Measurements from ENCODE around the gene TRIM67.

Gene TRIM67

DNA sequence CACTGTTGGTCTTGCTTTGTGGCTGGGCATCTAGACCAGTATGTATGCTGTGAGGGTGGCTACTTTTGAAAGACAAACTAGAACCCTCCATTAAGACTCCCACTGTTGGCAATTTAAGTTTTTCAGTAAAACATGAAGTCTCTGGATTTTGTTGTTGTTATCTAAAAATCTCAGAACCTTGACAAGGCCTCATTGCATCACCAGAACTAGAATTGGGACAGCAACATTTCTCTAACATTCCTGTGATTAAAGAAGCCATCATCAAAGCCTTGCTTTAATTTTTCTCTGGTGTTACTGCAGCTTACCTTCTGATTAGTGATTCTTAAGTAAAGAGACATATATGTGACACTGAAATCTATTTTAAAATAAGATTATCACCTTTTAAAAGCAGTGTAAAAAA, 4.5 kb downstream of the TRIM67 start:
- Histone ChIP-seq H3K27me3 (ENCODE audit: control insufficient read depth in 2 of 2, insufficient read depth in 2 of 2, low read length in 2 of 2) (peaks cover 25 to 33% of the 10 kb centered on the region in 2 donors), H3K9ac (ENCODE audit: low read depth in 1 of 2, low read length in 2 of 2) (no peak overlapping the region), H3K4me1 (ENCODE audit: control insufficient read depth in 2 of 2, insufficient read depth in 2 of 2, low read length in 2 of 2) (peaks cover 4 to 5% of the 10 kb centered on the region in 2 donors)

DNA sequence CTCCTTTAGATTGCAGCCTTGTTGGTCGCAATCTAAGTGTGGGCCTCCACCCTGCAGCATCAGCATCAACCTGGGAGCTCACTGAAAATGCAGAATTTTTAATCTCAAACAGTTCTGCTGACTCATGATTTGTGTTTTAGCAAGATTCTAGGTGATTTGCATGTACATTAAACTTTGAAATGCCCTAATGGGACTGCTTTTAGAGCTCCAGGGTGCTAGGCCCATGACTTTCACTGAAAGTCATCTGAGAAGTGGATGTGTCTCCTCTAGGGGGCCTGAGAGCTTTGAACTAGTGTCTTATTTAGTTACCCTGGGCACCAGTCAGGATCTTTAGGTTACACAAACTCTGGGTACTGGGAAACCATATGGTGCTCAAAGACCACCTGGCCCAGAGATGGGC, 9.0 kb downstream of the TRIM67 start:
- Histone ChIP-seq H3K27ac (ENCODE audit: low read depth in 2 of 2, low read length in 2 of 2) (no peak overlapping the region), H3K27me3 (ENCODE audit: control insufficient read depth in 2 of 2, insufficient read depth in 2 of 2, low read length in 2 of 2) (peaks cover 6 to 7% of the 10 kb centered on the region in 2 donors), H3K9me3 (ENCODE audit: control insufficient read depth in 2 of 2, low read length in 2 of 2) (no peaks in the 10 kb centered on the region), H3K9ac (ENCODE audit: low read depth in 1 of 2, low read length in 2 of 2) (no peak overlapping the region), H3K4me1 (ENCODE audit: control insufficient read depth in 2 of 2, insufficient read depth in 2 of 2, low read length in 2 of 2) (no peaks in the 10 kb centered on the region), H3K4me3 (ENCODE audit: low read length in 2 of 2) (no peak overlapping the region), H3K36me3 (ENCODE audit: control insufficient read depth in 2 of 2, insufficient read depth in 2 of 2, low read length in 2 of 2) (no peaks in the 10 kb centered on the region)

More for the DNA sequence above, 4.5 kb downstream of the TRIM67 start:
- Histone ChIP-seq H3K4me3 (ENCODE audit: low read length in 2 of 2) (no peak overlapping the region), H3K36me3 (ENCODE audit: control insufficient read depth in 2 of 2, insufficient read depth in 2 of 2, low read length in 2 of 2) (no peaks in the 10 kb centered on the region), H3K27ac (ENCODE audit: low read depth in 2 of 2, low read length in 2 of 2) (no peak overlapping the region), H3K9me3 (ENCODE audit: control insufficient read depth in 2 of 2, low read length in 2 of 2) (no peaks in the 10 kb centered on the region)

DNA sequence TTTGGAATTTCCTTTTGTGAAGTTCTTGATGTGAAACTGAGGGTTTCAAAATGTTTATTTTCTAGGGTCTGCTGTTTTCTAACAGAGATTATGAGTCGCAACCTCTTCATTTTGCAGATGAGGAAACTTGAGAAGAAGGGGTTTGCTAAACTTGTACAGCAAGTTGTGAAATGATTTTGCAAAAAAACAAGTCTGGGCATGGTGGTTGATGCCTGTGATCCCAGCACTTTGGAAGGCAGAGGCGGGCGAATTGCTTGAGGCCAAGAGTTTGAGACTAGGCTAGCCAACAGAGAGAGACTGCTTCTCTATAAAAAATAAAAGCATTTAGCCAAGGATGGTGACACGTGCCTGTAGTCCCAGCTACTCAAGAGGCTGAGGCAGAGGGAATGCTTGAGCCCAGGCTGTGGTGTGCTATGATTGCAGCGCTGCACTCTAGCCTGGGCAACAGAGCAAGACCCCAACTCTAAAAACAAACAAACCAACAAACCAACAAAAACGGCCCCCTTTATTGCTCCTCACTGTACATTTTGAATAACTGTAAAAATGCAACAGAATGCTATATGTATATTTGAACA, 9.9 kb downstream of the TRIM67 start:
- H3K4me1 ChIP-seq (ENCODE audit: control insufficient read depth in 2 of 2, insufficient read depth in 2 of 2, low read length in 2 of 2): no peaks in the 10 kb centered on the region
- H3K27me3 ChIP-seq (ENCODE audit: control insufficient read depth in 2 of 2, insufficient read depth in 2 of 2, low read length in 2 of 2): peaks cover 4 to 5% of the 10 kb centered on the region in 2 donors
- no peaks in the 10 kb centered on the region for H3K9me3 ChIP-seq (ENCODE audit: control insufficient read depth in 2 of 2, low read length in 2 of 2)
- no peak overlapping the region for H3K27ac ChIP-seq (ENCODE audit: low read depth in 2 of 2, low read length in 2 of 2)
- H3K9ac ChIP-seq (ENCODE audit: low read depth in 1 of 2, low read length in 2 of 2): no peak overlapping the region
- H3K4me3 ChIP-seq (ENCODE audit: low read length in 2 of 2): no peak overlapping the region
- H3K36me3 ChIP-seq (ENCODE audit: control insufficient read depth in 2 of 2, insufficient read depth in 2 of 2, low read length in 2 of 2): no peaks in the 10 kb centered on the region

DNA sequence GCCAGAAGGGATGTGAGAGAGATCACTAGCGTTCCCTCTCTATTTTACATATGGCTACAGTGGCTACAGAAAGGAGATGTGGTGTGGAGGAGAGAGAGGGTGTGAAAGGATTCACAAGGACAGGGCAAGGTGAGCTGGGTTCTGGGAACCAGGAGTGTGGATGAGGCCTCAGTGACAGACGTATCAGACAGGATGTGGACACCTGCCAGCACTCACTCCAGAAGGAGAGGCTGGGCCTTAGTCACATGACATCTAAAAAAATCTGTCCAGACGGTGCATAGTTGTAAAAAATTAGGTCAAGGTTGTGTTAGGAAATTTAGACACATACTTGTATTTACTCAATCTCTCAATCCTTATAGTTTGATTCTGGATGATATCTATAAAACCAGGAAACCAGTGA, 10.6 kb downstream of the TRIM67 start:
- H3K9me3 ChIP-seq (ENCODE audit: control insufficient read depth in 2 of 2, low read length in 2 of 2): no peaks in the 10 kb centered on the region
- H3K9ac ChIP-seq (ENCODE audit: low read depth in 1 of 2, low read length in 2 of 2): no peak overlapping the region
- no peaks in the 10 kb centered on the region for H3K36me3 ChIP-seq (ENCODE audit: control insufficient read depth in 2 of 2, insufficient read depth in 2 of 2, low read length in 2 of 2)
- H3K4me1 ChIP-seq (ENCODE audit: control insufficient read depth in 2 of 2, insufficient read depth in 2 of 2, low read length in 2 of 2): no peaks in the 10 kb centered on the region
- peaks cover 0 to 8% of the 10 kb centered on the region in 2 donors for H3K27me3 ChIP-seq (ENCODE audit: control insufficient read depth in 2 of 2, insufficient read depth in 2 of 2, low read length in 2 of 2)
- no peak overlapping the region for H3K27ac ChIP-seq (ENCODE audit: low read depth in 2 of 2, low read length in 2 of 2)
- no peak overlapping the region for H3K4me3 ChIP-seq (ENCODE audit: low read length in 2 of 2)

DNA sequence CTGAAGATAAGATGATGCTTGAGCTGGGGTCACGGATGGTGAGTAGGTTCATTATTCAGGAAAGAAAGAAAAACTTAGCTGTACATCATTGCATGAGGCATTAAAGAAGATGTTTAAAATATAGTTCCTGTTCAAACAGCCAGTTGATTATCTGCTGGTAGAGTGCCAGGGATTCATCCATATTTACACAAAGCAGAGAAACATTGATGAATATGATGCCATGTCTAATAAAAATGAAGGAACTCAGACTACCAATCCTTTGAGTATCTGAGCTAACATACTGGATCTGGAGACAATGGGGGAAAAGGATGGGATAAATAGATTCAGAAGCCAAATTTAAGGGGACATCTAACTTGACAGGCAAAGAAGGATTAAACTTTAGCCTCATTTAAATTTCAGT, 14.6 kb downstream of the TRIM67 start:
- Histone ChIP-seq H3K36me3 (ENCODE audit: control insufficient read depth in 2 of 2, insufficient read depth in 2 of 2, low read length in 2 of 2) (no peaks in the 10 kb centered on the region), H3K4me1 (ENCODE audit: control insufficient read depth in 2 of 2, insufficient read depth in 2 of 2, low read length in 2 of 2) (no peaks in the 10 kb centered on the region), H3K27ac (ENCODE audit: low read depth in 2 of 2, low read length in 2 of 2) (no peak overlapping the region), H3K9ac (ENCODE audit: low read depth in 1 of 2, low read length in 2 of 2) (no peak overlapping the region), H3K27me3 (ENCODE audit: control insufficient read depth in 2 of 2, insufficient read depth in 2 of 2, low read length in 2 of 2) (peaks cover 4 to 11% of the 10 kb centered on the region in 2 donors), H3K4me3 (ENCODE audit: low read length in 2 of 2) (no peak overlapping the region), H3K9me3 (ENCODE audit: control insufficient read depth in 2 of 2, low read length in 2 of 2) (no peaks in the 10 kb centered on the region)

DNA sequence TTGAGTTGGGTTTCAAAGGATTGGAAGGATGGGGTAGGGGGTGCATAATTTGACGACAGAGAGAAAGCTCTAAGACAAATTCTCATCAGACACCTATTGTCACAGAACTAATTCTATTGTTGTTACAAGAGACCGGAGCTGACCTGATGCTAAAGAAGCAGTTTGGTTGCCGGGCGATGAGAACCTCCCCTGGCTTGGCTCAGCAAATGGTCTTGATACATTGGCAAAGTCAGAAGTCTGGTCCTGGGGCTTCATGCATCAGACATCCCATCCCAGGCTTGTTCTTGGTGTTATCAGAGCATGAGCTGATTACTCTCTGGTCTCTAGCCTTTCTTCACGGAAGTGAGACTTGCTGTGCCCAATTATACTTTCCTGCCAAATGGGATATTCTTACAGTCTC, 15.4 kb downstream of the TRIM67 start:
- H3K4me1 ChIP-seq (ENCODE audit: control insufficient read depth in 2 of 2, insufficient read depth in 2 of 2, low read length in 2 of 2): no peaks in the 10 kb centered on the region
- H3K27ac ChIP-seq (ENCODE audit: low read depth in 2 of 2, low read length in 2 of 2): no peak overlapping the region
- H3K36me3 ChIP-seq (ENCODE audit: control insufficient read depth in 2 of 2, insufficient read depth in 2 of 2, low read length in 2 of 2): no peaks in the 10 kb centered on the region
- H3K4me3 ChIP-seq (ENCODE audit: low read length in 2 of 2): no peak overlapping the region
- no peak overlapping the region for H3K9ac ChIP-seq (ENCODE audit: low read depth in 1 of 2, low read length in 2 of 2)
- H3K9me3 ChIP-seq (ENCODE audit: control insufficient read depth in 2 of 2, low read length in 2 of 2): no peaks in the 10 kb centered on the region
- H3K27me3 ChIP-seq (ENCODE audit: control insufficient read depth in 2 of 2, insufficient read depth in 2 of 2, low read length in 2 of 2): peaks cover 4 to 11% of the 10 kb centered on the region in 2 donors

DNA sequence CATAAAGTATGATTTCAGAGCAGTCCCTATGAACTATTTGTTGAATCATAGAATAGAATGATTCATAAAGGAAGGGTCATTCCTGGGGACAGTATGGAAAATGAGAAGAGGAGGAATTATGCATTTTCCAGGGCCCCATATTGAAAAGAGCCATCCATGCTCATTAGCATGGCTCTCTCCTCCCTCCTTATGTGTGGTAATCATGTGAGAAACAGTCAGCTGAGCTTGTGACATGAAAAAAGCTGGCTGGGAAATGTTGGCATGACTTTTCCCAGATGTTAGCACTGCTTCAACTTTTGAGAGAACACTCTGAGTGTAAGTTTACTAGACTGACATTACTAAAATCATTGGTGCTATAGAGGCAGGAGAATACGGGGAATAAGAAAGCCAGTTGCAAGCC, 16.1 kb downstream of the TRIM67 start:
- Histone ChIP-seq H3K27me3 (ENCODE audit: control insufficient read depth in 2 of 2, insufficient read depth in 2 of 2, low read length in 2 of 2) (peaks cover 4 to 14% of the 10 kb centered on the region in 2 donors), H3K36me3 (ENCODE audit: control insufficient read depth in 2 of 2, insufficient read depth in 2 of 2, low read length in 2 of 2) (no peaks in the 10 kb centered on the region), H3K4me1 (ENCODE audit: control insufficient read depth in 2 of 2, insufficient read depth in 2 of 2, low read length in 2 of 2) (no peaks in the 10 kb centered on the region), H3K27ac (ENCODE audit: low read depth in 2 of 2, low read length in 2 of 2) (no peak overlapping the region), H3K9ac (ENCODE audit: low read depth in 1 of 2, low read length in 2 of 2) (no peak overlapping the region), H3K4me3 (ENCODE audit: low read length in 2 of 2) (no peak overlapping the region), H3K9me3 (ENCODE audit: control insufficient read depth in 2 of 2, low read length in 2 of 2) (no peaks in the 10 kb centered on the region)

DNA sequence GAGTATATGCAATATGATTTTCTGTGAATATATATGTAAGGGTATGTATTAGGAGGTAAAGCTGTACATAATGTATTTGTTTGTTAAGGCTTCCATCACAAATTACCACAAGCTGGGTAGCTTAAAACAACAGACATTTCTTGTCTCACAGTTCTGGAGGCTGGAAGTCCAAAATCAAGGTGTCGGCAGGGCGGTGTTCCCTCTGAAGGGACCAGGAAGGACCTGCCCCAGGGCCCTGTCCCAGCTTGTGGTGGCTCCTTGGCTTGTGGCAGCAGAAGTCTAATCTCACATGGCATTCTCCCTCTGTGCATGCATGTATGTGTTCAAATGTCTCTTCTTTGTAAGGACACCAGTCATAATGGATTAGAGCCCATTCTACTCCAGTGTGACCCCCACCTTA, 17.1 kb downstream of the TRIM67 start:
- H3K4me1 ChIP-seq (ENCODE audit: control insufficient read depth in 2 of 2, insufficient read depth in 2 of 2, low read length in 2 of 2): no peaks in the 10 kb centered on the region
- no peak overlapping the region for H3K4me3 ChIP-seq (ENCODE audit: low read length in 2 of 2)
- H3K36me3 ChIP-seq (ENCODE audit: control insufficient read depth in 2 of 2, insufficient read depth in 2 of 2, low read length in 2 of 2): no peaks in the 10 kb centered on the region
- H3K9me3 ChIP-seq (ENCODE audit: control insufficient read depth in 2 of 2, low read length in 2 of 2): no peaks in the 10 kb centered on the region
- H3K27ac ChIP-seq (ENCODE audit: low read depth in 2 of 2, low read length in 2 of 2): no peak overlapping the region
- H3K9ac ChIP-seq (ENCODE audit: low read depth in 1 of 2, low read length in 2 of 2): no peak overlapping the region
- H3K27me3 ChIP-seq (ENCODE audit: control insufficient read depth in 2 of 2, insufficient read depth in 2 of 2, low read length in 2 of 2): peaks cover 4 to 18% of the 10 kb centered on the region in 2 donors

DNA sequence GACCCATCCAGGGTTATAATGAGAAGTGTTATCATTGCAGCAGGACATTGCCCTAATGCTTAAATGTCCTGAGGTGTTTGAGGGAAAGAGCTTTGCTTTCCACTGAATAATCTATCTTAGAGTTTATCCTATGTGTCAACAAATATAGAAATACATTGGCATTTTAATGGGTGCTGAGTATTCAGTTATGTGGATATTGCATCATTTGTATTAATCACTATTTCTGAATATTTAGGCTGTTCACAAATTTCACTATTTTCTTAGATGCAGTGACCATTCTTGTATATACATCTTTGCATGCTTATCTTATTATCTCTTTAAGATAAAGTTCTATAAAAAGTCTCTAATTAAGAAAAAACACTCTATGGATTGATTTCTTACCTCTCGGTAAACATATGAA, 18.2 kb downstream of the TRIM67 start:
- H3K9ac ChIP-seq (ENCODE audit: low read depth in 1 of 2, low read length in 2 of 2): no peak overlapping the region
- peaks cover 8 to 18% of the 10 kb centered on the region in 2 donors for H3K27me3 ChIP-seq (ENCODE audit: control insufficient read depth in 2 of 2, insufficient read depth in 2 of 2, low read length in 2 of 2)
- no peaks in the 10 kb centered on the region for H3K36me3 ChIP-seq (ENCODE audit: control insufficient read depth in 2 of 2, insufficient read depth in 2 of 2, low read length in 2 of 2)
- H3K27ac ChIP-seq (ENCODE audit: low read depth in 2 of 2, low read length in 2 of 2): no peak overlapping the region
- no peak overlapping the region for H3K4me3 ChIP-seq (ENCODE audit: low read length in 2 of 2)
- no peaks in the 10 kb centered on the region for H3K9me3 ChIP-seq (ENCODE audit: control insufficient read depth in 2 of 2, low read length in 2 of 2)
- H3K4me1 ChIP-seq (ENCODE audit: control insufficient read depth in 2 of 2, insufficient read depth in 2 of 2, low read length in 2 of 2): no peaks in the 10 kb centered on the region

DNA sequence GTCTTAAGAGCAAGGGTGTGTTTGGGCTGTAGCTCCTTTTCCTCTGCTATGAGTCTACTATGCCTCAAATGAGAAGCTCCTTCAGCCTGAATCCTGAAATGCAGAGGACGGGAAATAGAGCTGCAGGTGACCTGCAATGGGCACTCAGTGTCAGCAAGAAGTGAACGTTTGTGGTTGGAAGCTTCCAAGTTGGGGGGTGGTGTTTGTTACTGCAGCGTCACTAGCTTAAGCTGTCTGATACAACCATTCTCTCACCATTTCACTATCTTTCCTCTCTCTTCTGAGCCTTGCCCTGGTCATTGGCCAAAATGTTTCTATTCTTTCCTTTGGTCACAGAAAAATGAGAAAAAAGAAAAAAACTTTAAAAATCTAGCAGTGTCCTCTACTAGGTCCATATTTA, 19.4 kb downstream of the TRIM67 start:
- no peaks in the 10 kb centered on the region for H3K36me3 ChIP-seq (ENCODE audit: control insufficient read depth in 2 of 2, insufficient read depth in 2 of 2, low read length in 2 of 2)
- H3K4me1 ChIP-seq (ENCODE audit: control insufficient read depth in 2 of 2, insufficient read depth in 2 of 2, low read length in 2 of 2): no peaks in the 10 kb centered on the region
- no peak overlapping the region for H3K4me3 ChIP-seq (ENCODE audit: low read length in 2 of 2)
- peaks cover 9 to 12% of the 10 kb centered on the region in 2 donors for H3K27me3 ChIP-seq (ENCODE audit: control insufficient read depth in 2 of 2, insufficient read depth in 2 of 2, low read length in 2 of 2)
- no peaks in the 10 kb centered on the region for H3K9me3 ChIP-seq (ENCODE audit: control insufficient read depth in 2 of 2, low read length in 2 of 2)
- no peak overlapping the region for H3K27ac ChIP-seq (ENCODE audit: low read depth in 2 of 2, low read length in 2 of 2)
- H3K9ac ChIP-seq (ENCODE audit: low read depth in 1 of 2, low read length in 2 of 2): no peak overlapping the region

DNA sequence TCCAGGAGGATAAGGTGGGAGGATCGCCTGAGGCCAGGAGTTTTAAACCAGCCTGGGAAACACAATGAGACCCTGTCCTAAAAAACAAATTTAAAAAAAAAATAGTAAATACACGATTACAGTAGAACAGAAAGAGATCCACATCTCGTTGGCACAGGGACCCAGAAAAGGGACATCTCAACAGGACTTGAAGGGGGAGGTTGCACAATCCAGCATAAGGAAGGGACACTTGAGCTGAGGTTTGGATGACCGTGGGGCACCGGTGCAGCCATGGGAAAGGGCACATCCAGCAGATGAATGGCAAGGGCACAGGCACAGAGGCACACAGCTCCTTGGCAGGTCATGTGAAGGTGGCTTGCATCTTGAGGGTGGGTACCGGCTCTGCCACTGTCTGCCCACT, 20.5 kb downstream of the TRIM67 start:
- Histone ChIP-seq H3K9me3 (ENCODE audit: control insufficient read depth in 2 of 2, low read length in 2 of 2) (no peaks in the 10 kb centered on the region), H3K27ac (ENCODE audit: low read depth in 2 of 2, low read length in 2 of 2) (no peak overlapping the region), H3K9ac (ENCODE audit: low read depth in 1 of 2, low read length in 2 of 2) (no peak overlapping the region), H3K4me1 (ENCODE audit: control insufficient read depth in 2 of 2, insufficient read depth in 2 of 2, low read length in 2 of 2) (no peaks in the 10 kb centered on the region), H3K36me3 (ENCODE audit: control insufficient read depth in 2 of 2, insufficient read depth in 2 of 2, low read length in 2 of 2) (no peaks in the 10 kb centered on the region), H3K4me3 (ENCODE audit: low read length in 2 of 2) (no peak overlapping the region), H3K27me3 (ENCODE audit: control insufficient read depth in 2 of 2, insufficient read depth in 2 of 2, low read length in 2 of 2) (peaks cover 11 to 15% of the 10 kb centered on the region in 2 donors)
